Memory B cell (primary cell): Measurements from ENCODE around the gene TP63.

ENCODE experiments used
- ATAC-seq: fragments of 150-1000 bp; cut with Tn5 transposase; 2 replicates; pipeline ENCODE4 v1.10.0; 2021; ENCODE audit warnings: low read depth, mild to moderate bottlenecking, moderate library complexity
- DNase-seq, 2 donors: peaks; one replicate each; pipeline ENCODE4 v3.0.0; 2022; ENCODE audit warnings: low spot score in 2 of 2
- H3K27ac Mint-ChIP-seq: one replicate; pipeline ENCODE4 v1.8.0; 2022; ENCODE audit warnings: mild to moderate bottlenecking, moderate library complexity, mixed read lengths
- H3K27me3 Mint-ChIP-seq: one replicate; pipeline ENCODE4 v1.8.0; 2022; ENCODE audit warnings: mixed read lengths
- H3K36me3 Mint-ChIP-seq: one replicate; pipeline ENCODE4 v1.8.0; 2022; ENCODE audit warnings: mild to moderate bottlenecking, mixed read lengths
- H3K4me1 Mint-ChIP-seq: one replicate; pipeline ENCODE4 v1.8.0; 2022; ENCODE audit warnings: mixed read lengths
- H3K4me3 Mint-ChIP-seq: one replicate; pipeline ENCODE4 v1.8.0; 2022; ENCODE audit warnings: mild to moderate bottlenecking, moderate library complexity, mixed read lengths
- H3K9me3 Mint-ChIP-seq: one replicate; pipeline ENCODE4 v1.8.0; 2022; ENCODE audit warnings: mixed read lengths

The TP63 gene

GRCh38 chr3:189826566-189826965 lies 195.4 kb downstream of the TP63 start:
- Mint-ChIP-seq H3K36me3 (no peaks in the 10 kb centered on the region), H3K9me3 (no peaks in the 10 kb centered on the region), H3K4me1 (no peaks in the 10 kb centered on the region), H3K4me3 (no peak overlapping the region), H3K27ac (no peak overlapping the region), H3K27me3 (no peaks in the 10 kb centered on the region)
- DNase-seq (no peak), ATAC-seq (no peak)

- Mint-ChIP-seq H3K36me3 (no peaks in the 10 kb centered on the region), H3K9me3 (no peaks in the 10 kb centered on the region), H3K4me1 (no peaks in the 10 kb centered on the region), H3K27ac (no peak overlapping the region), H3K4me3 (no peak overlapping the region), H3K27me3 (no peaks in the 10 kb centered on the region)
- no peak for DNase-seq
- no peak for ATAC-seq
Observed at GRCh38 chr3:189827108-189827507, 195.9 kb downstream of the TP63 start.

- Mint-ChIP-seq H3K27ac (no peak overlapping the region), H3K4me1 (no peaks in the 10 kb centered on the region), H3K4me3 (no peak overlapping the region)
Observed at GRCh38 chr3:189830401-189830800, 199.2 kb downstream of the TP63 start.

GRCh38 chr3:189833266-189833665 lies 202.1 kb downstream of the TP63 start:
- no peak overlapping the region for H3K4me3 Mint-ChIP-seq
- DNase-seq (no peak), ATAC-seq (no peak)
- peaks cover 2% of the 10 kb centered on the region for H3K4me1 Mint-ChIP-seq
- H3K9me3 Mint-ChIP-seq = peaks cover 1% of the 10 kb centered on the region
- H3K36me3 Mint-ChIP-seq = no peaks in the 10 kb centered on the region
- H3K27me3 Mint-ChIP-seq = no peaks in the 10 kb centered on the region
- no peak overlapping the region for H3K27ac Mint-ChIP-seq

More at GRCh38 chr3:189830401-189830800, 199.2 kb downstream of the TP63 start:
- H3K27me3 Mint-ChIP-seq = no peaks in the 10 kb centered on the region
- no peaks in the 10 kb centered on the region for H3K36me3 Mint-ChIP-seq
- ATAC-seq (no peak), DNase-seq (no peak)
- no peaks in the 10 kb centered on the region for H3K9me3 Mint-ChIP-seq

GRCh38 chr3:189833996-189834395 lies 202.8 kb downstream of the TP63 start:
- Mint-ChIP-seq H3K4me3 (no peak overlapping the region), H3K4me1 (peaks cover 2% of the 10 kb centered on the region), H3K27ac (no peak overlapping the region), H3K27me3 (no peaks in the 10 kb centered on the region), H3K9me3 (peaks cover 1% of the 10 kb centered on the region), H3K36me3 (no peaks in the 10 kb centered on the region)
- no peak for DNase-seq
- ATAC-seq = no peak

GRCh38 chr3:189834462-189834861 lies 203.3 kb downstream of the TP63 start:
- Mint-ChIP-seq H3K4me3 (no peak overlapping the region), H3K27me3 (no peaks in the 10 kb centered on the region), H3K9me3 (peaks cover 1% of the 10 kb centered on the region), H3K4me1 (peaks cover 2% of the 10 kb centered on the region), H3K36me3 (no peaks in the 10 kb centered on the region), H3K27ac (no peak overlapping the region)
- ATAC-seq (no peak), DNase-seq (no peak)

- ATAC-seq (no peak), DNase-seq (no peak)
- Mint-ChIP-seq H3K27me3 (no peaks in the 10 kb centered on the region), H3K4me3 (no peak overlapping the region), H3K9me3 (peaks cover 1% of the 10 kb centered on the region), H3K4me1 (peaks cover 2% of the 10 kb centered on the region), H3K36me3 (no peaks in the 10 kb centered on the region), H3K27ac (no peak overlapping the region)
Observed at GRCh38 chr3:189836795-189837194, 205.6 kb downstream of the TP63 start.

GRCh38 chr3:189838291-189838690 lies 207.1 kb downstream of the TP63 start:
- ATAC-seq = no peak
- Mint-ChIP-seq H3K27ac (no peak overlapping the region), H3K9me3 (peaks cover 1% of the 10 kb centered on the region), H3K27me3 (no peaks in the 10 kb centered on the region), H3K4me1 (peaks cover 2% of the 10 kb centered on the region), H3K36me3 (no peaks in the 10 kb centered on the region), H3K4me3 (no peak overlapping the region)
- no peak for DNase-seq

- Mint-ChIP-seq H3K27me3 (no peaks in the 10 kb centered on the region), H3K27ac (no peak overlapping the region), H3K9me3 (peaks cover 1% of the 10 kb centered on the region), H3K4me1 (peaks cover 2% of the 10 kb centered on the region), H3K4me3 (no peak overlapping the region), H3K36me3 (no peaks in the 10 kb centered on the region)
- DNase-seq (no peak), ATAC-seq (no peak)
Observed at GRCh38 chr3:189839576-189839975, 208.4 kb downstream of the TP63 start.

GRCh38 chr3:189841473-189842205 lies 210.4 kb downstream of the TP63 start:
- peaks cover 2% of the 10 kb centered on the region for H3K4me1 Mint-ChIP-seq
- DNase-seq (no peak), ATAC-seq (no peak)
- peaks cover 1% of the 10 kb centered on the region for H3K9me3 Mint-ChIP-seq
- no peak overlapping the region for H3K4me3 Mint-ChIP-seq
- no peak overlapping the region for H3K27ac Mint-ChIP-seq
- H3K36me3 Mint-ChIP-seq = no peaks in the 10 kb centered on the region
- no peaks in the 10 kb centered on the region for H3K27me3 Mint-ChIP-seq

- H3K4me3 Mint-ChIP-seq = no peak overlapping the region
- H3K27me3 Mint-ChIP-seq = no peaks in the 10 kb centered on the region
- ATAC-seq = no peak
- no peak for DNase-seq
- H3K9me3 Mint-ChIP-seq = peaks cover 1% of the 10 kb centered on the region
- peaks cover 2% of the 10 kb centered on the region for H3K4me1 Mint-ChIP-seq
- no peak overlapping the region for H3K27ac Mint-ChIP-seq
- H3K36me3 Mint-ChIP-seq = no peaks in the 10 kb centered on the region
Observed at GRCh38 chr3:189842681-189843602, 211.8 kb downstream of the TP63 start.

GRCh38 chr3:189845069-189845468 lies 213.9 kb downstream of the TP63 start:
- Mint-ChIP-seq H3K27me3 (no peaks in the 10 kb centered on the region), H3K27ac (no peak overlapping the region), H3K36me3 (no peaks in the 10 kb centered on the region), H3K9me3 (no peaks in the 10 kb centered on the region), H3K4me3 (no peak overlapping the region), H3K4me1 (no peaks in the 10 kb centered on the region)
- DNase-seq (no peak), ATAC-seq (no peak)

GRCh38 chr3:189848395-189849040 lies 217.3 kb downstream of the TP63 start:
- Mint-ChIP-seq H3K27me3 (no peaks in the 10 kb centered on the region), H3K4me1 (no peaks in the 10 kb centered on the region), H3K4me3 (no peak overlapping the region), H3K36me3 (no peaks in the 10 kb centered on the region), H3K9me3 (no peaks in the 10 kb centered on the region), H3K27ac (no peak overlapping the region)
- ATAC-seq (no peak), DNase-seq (no peak)

GRCh38 chr3:189849262-189849661 lies 218.1 kb downstream of the TP63 start:
- ATAC-seq = no peak
- no peak for DNase-seq
- Mint-ChIP-seq H3K4me3 (no peak overlapping the region), H3K36me3 (no peaks in the 10 kb centered on the region), H3K9me3 (no peaks in the 10 kb centered on the region), H3K27me3 (no peaks in the 10 kb centered on the region), H3K27ac (no peak overlapping the region), H3K4me1 (no peaks in the 10 kb centered on the region)
